ENCODE measurements around the gene GJA1. TPM values are rescaled to one million over a fixed set of nuclear protein-coding genes. Genes with fewer than 3 reads are reported as not detected.

GJA1 gene
- total RNA-seq, 1 donor from 2014 or later = 190 TPM

DNA sequence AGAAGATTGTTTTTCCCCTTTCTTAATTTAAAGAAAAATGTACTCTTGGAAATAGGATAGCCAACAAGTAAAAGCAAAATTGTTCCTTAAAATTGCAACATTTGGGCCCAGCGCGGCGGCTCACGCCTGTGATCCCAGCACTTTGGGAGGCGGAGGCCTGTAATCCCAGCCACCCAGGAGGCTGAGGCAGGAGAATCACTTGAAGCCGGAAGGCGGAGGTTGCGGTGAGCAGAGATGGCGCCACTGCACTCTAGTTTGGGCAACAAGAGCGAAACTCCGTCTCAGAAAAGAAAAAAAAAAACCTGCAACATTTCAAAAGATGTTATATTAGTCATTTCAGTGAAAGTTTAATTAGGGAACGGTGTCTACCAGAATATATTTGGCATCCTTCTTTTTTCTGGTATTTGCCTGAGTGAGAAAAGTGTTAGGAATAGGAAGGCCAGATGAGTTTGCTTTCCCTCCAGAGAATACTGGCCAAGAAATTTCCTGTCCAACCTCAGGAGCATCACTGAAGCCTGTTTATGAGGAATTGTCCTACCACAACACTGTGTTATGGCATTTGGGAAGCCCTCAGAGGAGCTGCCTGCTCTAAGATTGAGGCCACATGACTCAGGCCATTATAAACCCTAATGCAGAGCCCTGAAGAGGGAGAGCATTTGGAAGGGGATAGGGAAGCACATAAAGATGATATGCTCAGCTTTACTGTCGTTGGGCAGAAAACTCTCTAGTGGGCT is 1.2 kb upstream of the GJA1 start:
- Mint-ChIP-seq H3K9me3 (no peaks in the 10 kb centered on the region), H3K36me3 (no peaks in the 10 kb centered on the region), H3K27me3 (peaks cover 5% of the 10 kb centered on the region), H3K4me1 (ENCODE audit: unreplicated experiment) (peaks cover 29% of the 10 kb centered on the region), H3K4me3 (peak overlapping the region; percentile 96), H3K27ac (peak overlapping the region; percentile 8)
- TF ChIP-seq, protein P1, sequence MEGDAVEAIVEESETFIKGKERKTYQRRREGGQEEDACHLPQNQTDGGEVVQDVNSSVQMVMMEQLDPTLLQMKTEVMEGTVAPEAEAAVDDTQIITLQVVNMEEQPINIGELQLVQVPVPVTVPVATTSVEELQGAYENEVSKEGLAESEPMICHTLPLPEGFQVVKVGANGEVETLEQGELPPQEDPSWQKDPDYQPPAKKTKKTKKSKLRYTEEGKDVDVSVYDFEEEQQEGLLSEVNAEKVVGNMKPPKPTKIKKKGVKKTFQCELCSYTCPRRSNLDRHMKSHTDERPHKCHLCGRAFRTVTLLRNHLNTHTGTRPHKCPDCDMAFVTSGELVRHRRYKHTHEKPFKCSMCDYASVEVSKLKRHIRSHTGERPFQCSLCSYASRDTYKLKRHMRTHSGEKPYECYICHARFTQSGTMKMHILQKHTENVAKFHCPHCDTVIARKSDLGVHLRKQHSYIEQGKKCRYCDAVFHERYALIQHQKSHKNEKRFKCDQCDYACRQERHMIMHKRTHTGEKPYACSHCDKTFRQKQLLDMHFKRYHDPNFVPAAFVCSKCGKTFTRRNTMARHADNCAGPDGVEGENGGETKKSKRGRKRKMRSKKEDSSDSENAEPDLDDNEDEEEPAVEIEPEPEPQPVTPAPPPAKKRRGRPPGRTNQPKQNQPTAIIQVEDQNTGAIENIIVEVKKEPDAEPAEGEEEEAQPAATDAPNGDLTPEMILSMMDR (conservative IDR thresholded peaks at IDR 0.05) = no peak
- DNase-seq (ENCODE audit: extremely low spot score, unreplicated experiment) = no peak

DNA sequence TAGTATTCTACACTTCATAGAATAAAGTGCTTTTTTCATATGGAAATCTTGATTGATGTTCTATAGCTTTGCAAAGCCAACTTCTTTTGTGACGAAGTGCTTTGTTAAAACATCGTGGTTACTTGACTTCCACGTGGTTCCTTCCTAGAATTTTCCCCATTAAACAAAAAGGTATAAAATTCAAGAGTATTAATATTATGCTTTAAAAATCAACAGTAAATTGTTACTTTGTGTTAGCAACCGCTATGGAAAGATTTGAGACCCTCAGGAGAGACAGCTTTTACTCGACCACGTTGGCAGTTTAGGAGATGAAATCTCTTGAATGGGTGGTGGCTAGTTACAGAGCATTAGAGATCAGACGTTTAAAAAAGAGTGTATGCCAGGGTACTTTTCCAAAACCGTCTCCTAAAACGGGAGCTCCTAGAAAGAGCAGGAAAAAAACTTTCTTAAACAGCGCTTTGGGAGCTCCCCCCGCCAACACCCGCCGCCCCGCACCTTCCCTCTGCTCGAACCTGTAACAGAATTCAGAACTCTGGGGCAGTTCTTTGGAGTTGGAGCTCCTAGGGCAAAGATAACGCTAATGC is 920 bp downstream of the GJA1 start:
- Mint-ChIP-seq H3K27ac (peak overlapping the region; percentile 89), H3K36me3 (peaks cover 2% of the 10 kb centered on the region), H3K4me1 (ENCODE audit: unreplicated experiment) (peaks cover 19% of the 10 kb centered on the region), H3K9me3 (no peaks in the 10 kb centered on the region), H3K4me3 (peak overlapping the region; percentile 96), H3K27me3 (peaks cover 5% of the 10 kb centered on the region)
- DNase-seq (ENCODE audit: extremely low spot score, unreplicated experiment) = no peak
- TF ChIP-seq, protein P1 (conservative IDR thresholded peaks at IDR 0.05) = no peak

DNA sequence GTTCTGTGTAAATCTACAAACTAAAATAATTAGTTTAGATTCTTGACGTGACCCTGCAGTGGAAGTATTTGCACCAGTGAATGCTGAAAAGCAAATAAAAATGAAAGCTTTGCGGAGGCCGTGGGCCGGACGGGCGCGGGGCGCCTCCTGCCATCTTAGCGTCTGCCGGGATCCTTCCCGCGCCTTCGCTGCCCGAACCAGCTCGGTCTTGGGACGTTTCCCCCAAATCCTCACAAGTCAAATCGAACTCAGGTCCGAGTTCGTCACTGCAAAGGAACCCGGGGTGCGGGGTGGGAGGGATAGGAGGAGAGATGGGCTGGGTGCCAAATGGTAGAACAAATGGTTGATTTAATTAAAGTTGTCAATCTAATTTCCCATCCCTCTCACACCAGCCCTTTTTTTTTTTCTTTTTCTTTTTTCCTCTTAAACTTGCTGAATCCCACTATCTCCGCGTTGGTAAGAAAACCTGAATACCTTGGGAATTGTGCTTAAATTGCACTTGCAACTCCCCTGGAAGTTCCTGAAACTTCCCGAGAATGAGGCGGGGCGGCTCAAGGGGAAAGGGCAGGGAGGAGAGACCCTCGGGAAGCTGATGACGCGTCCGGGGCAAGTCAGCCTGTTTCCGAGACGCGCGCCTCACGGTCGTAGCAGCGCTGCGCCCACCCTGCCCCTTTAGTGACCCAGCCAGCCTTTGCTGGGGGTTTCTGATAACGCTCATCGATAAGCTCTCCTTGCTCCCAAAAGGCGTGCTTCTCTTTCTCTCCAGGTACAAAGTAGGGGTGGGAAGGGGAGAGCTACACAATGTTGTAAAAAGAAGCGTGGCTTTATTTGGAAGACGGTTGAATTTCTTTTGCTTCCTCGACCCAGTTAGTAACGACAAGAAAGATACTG is 1.8 kb downstream of the GJA1 start:
- H3K36me3 Mint-ChIP-seq = peaks cover 6% of the 10 kb centered on the region
- peaks cover 22% of the 10 kb centered on the region for H3K4me1 Mint-ChIP-seq (ENCODE audit: unreplicated experiment)
- TF ChIP-seq, protein P1 (conservative IDR thresholded peaks at IDR 0.05) = no peak
- H3K27ac Mint-ChIP-seq = peak overlapping the region; percentile 89
- peaks cover 5% of the 10 kb centered on the region for H3K27me3 Mint-ChIP-seq
- H3K4me3 Mint-ChIP-seq = peak overlapping the region; percentile 96
- DNase-seq (ENCODE audit: extremely low spot score, unreplicated experiment) = peak; percentile 79
- no peaks in the 10 kb centered on the region for H3K9me3 Mint-ChIP-seq

DNA sequence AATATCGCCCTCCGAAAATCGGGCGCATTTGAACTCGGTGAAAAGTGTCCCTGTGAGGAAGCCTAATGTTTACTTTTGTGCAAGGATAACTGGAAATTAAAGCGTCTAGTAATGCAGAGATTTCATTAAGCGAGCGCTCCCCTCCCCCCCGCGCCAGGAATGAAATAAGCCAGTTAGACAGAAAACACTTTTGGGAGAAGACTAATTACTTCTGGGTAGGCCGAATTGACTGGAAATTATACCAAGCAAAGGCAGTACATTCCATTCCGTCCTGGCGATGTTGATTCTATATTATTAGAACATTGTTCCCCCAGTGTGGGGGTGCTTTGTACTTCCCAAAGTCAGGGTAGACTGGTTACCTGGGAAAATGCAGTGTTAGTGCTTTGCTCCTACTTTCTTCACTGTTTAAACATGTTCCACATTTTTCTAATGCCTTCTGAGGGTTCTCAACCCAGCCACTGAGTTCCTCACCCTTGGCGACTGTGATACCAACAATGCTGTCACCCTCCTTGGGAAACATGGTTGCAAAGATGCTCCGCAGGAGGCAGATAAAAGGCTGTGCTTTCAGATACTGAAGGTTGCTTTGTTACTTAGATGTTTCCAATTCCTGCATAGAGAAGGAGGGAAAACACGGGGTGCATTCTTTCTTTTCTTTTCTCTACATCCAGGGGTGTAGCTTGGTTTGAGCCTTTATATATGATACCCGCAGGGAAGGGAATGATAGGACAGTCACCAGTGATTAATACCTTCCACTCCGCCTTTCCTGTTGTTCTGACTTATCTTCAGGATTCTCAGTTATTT is 2.6 kb downstream of the GJA1 start:
- TF ChIP-seq, protein P1 (conservative IDR thresholded peaks at IDR 0.05) = no peak
- Mint-ChIP-seq H3K4me3 (peak overlapping the region; percentile 96), H3K36me3 (peaks cover 9% of the 10 kb centered on the region), H3K27me3 (peaks cover 5% of the 10 kb centered on the region), H3K4me1 (ENCODE audit: unreplicated experiment) (peaks cover 26% of the 10 kb centered on the region), H3K27ac (peak overlapping the region; percentile 89), H3K9me3 (no peaks in the 10 kb centered on the region)
- DNase-seq (ENCODE audit: extremely low spot score, unreplicated experiment) = no peak

DNA sequence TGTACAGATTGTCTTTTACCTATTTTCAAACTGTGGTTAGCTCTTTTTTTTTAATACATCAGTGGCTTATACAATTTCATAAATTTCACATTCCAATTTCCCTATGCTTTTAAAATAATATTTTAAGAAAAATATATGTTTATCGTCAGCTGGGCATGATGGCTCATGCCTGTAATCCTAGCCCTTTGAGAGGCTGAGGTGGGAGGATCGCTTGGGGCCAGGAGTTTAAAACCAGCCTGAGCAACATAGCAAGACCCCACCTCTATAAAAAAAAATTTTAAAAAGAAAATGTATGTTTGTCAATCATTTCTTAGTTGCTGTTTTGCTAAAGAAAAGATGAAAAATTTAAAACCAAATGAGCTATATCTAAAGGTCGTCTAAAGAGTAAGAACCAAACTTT is 3.4 kb downstream of the GJA1 start:
- H3K4me1 Mint-ChIP-seq (ENCODE audit: unreplicated experiment) = peaks cover 29% of the 10 kb centered on the region
- no peak overlapping the region for H3K27ac Mint-ChIP-seq
- H3K9me3 Mint-ChIP-seq = no peaks in the 10 kb centered on the region
- TF ChIP-seq, protein P1 (conservative IDR thresholded peaks at IDR 0.05) = no peak
- H3K36me3 Mint-ChIP-seq = peaks cover 11% of the 10 kb centered on the region
- H3K4me3 Mint-ChIP-seq = peak overlapping the region; percentile 96
- no peak for DNase-seq (ENCODE audit: extremely low spot score, unreplicated experiment)
- peaks cover 5% of the 10 kb centered on the region for H3K27me3 Mint-ChIP-seq
